Gastroesophageal sphincter (tissue), 4 donors: Measurements from ENCODE around the gene ACAD11. TPM values are rescaled to one million over a fixed set of nuclear protein-coding genes. Genes with fewer than 3 reads are reported as not detected.

Experiments used
- ATAC-seq: fragments of 150-250 bp; one replicate; pipeline ENCODE4 v1.9.1; 2016; ENCODE audit warnings: mild to moderate bottlenecking, moderate library complexity
- H3K27ac ChIP-seq, 4 donors: fragments of 200-600 bp; sonication (generic) in 3 of 4; 1 replicate in 3 of 4; 2 replicates in 1 of 4; pipeline ENCODE4 v1.5.1; 2016 to 2019
- H3K27me3 ChIP-seq: fragments of 200-600 bp; sonication (generic); one replicate; pipeline ENCODE4 v1.5.1; 2019
- H3K36me3 ChIP-seq, 2 donors: fragments of 200-600 bp; sonication (generic); one replicate each; pipeline ENCODE4 v1.5.1; 2019; ENCODE audit warnings: control low read depth in 1 of 2
- H3K4me1 ChIP-seq, 3 donors: fragments of 200-600 bp; sonication (generic); 1 replicate in 2 of 3; 2 replicates in 1 of 3; pipeline ENCODE4 v1.5.1; 2016 to 2019; ENCODE audit warnings: control low read depth in 2 of 3
- H3K4me3 ChIP-seq, 2 donors: fragments of 200-600 bp; sonication (generic); one replicate each; pipeline ENCODE4 v1.5.1; 2019; ENCODE audit warnings: mild to moderate bottlenecking in 1 of 2, moderate library complexity in 1 of 2
- H3K9me3 ChIP-seq, 3 donors: fragments of 200-600 bp; sonication (generic); one replicate each; pipeline ENCODE4 v1.5.1; 2017 to 2019; ENCODE audit warnings: control low read depth in 2 of 3
- EP300 ChIP-seq: sonication (generic); formaldehyde crosslinking; IDR thresholded peaks from one replicate; pipeline ENCODE4 v1.6.1; 2017; ENCODE audit warnings: antibody characterized with exemption, mild to moderate bottlenecking
- POLR2A ChIP-seq, 2 donors: fragments of 450-650 bp; IDR thresholded peaks; one replicate each; pipeline ENCODE4 v1.6.1; 2017; ENCODE audit warnings: antibody characterized with exemption in 2 of 2, mild to moderate bottlenecking in 2 of 2, moderate library complexity in 1 of 2
- POLR2AphosphoS5 ChIP-seq: sonication (generic); formaldehyde crosslinking; IDR thresholded peaks from one replicate; pipeline ENCODE4 v1.6.1; 2017; ENCODE audit warnings: antibody characterized with exemption
- WGBS, 2 donors: methylation state at CpG; one replicate each; pipeline ENCODE4 v1.1.5; 2018; ENCODE audit warnings: low coverage in 1 of 2; 5-methylcytosine and 5-hydroxymethylcytosine counted together
- total RNA-seq, 4 donors: library from RNA; depleted of rRNA; stranded (reverse); fragments of >200 nt; gene quantifications; one replicate each; pipeline ENCODE4 v1.1.0, GENCODE V29; 2016
- TF ChIP-seq, protein P1 (sequence below), 4 experiments: fragments of 200-600 bp in 2 of 4; fragments of 450-650 bp in 2 of 4; sonication (generic) in 1 of 4; IDR thresholded peaks; one replicate each; pipeline ENCODE4 v1.5.1; 2017 to 2019; ENCODE audit warnings: antibody characterized with exemption in 4 of 4, mild to moderate bottlenecking in 2 of 4, moderate library complexity in 2 of 4

Gene ACAD11
- total RNA-seq, 4 donors from 2014 or later: 9.7 to 44.2 (median 21.1) TPM

GRCh38 chr3:132690040-132690439, 30.4 kb upstream of the ACAD11 start:
- no peak for TF ChIP-seq EP300
- TF ChIP-seq, protein P1, sequence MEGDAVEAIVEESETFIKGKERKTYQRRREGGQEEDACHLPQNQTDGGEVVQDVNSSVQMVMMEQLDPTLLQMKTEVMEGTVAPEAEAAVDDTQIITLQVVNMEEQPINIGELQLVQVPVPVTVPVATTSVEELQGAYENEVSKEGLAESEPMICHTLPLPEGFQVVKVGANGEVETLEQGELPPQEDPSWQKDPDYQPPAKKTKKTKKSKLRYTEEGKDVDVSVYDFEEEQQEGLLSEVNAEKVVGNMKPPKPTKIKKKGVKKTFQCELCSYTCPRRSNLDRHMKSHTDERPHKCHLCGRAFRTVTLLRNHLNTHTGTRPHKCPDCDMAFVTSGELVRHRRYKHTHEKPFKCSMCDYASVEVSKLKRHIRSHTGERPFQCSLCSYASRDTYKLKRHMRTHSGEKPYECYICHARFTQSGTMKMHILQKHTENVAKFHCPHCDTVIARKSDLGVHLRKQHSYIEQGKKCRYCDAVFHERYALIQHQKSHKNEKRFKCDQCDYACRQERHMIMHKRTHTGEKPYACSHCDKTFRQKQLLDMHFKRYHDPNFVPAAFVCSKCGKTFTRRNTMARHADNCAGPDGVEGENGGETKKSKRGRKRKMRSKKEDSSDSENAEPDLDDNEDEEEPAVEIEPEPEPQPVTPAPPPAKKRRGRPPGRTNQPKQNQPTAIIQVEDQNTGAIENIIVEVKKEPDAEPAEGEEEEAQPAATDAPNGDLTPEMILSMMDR (IDR thresholded peaks at IDR 0.05): no peak
- no peak for TF ChIP-seq POLR2AphosphoS5
- TF ChIP-seq POLR2A (IDR thresholded peaks at IDR 0.05): no peak
- ATAC-seq: no peak
- Histone ChIP-seq H3K27ac (no peak overlapping the region), H3K4me3 (no peak overlapping the region), H3K27me3 (no peaks in the 10 kb centered on the region), H3K36me3 (peaks cover 9 to 99% of the 10 kb centered on the region in 2 donors), H3K9me3 (no peaks in the 10 kb centered on the region), H3K4me1 (peaks cover 0 to 3% (median 0%) of the 10 kb centered on the region in 3 donors)
- WGBS, 2 donors: 47 to 88% methylated on average over 4 of the region's 4 CpGs

GRCh38 chr3:132682201-132682600, 22.6 kb upstream of the ACAD11 start:
- no peak for TF ChIP-seq POLR2A (IDR thresholded peaks at IDR 0.05)
- TF ChIP-seq POLR2AphosphoS5: no peak
- TF ChIP-seq EP300: no peak
- TF ChIP-seq, protein P1 (IDR thresholded peaks at IDR 0.05): no peak
- no peaks in the 10 kb centered on the region for H3K27me3 ChIP-seq
- H3K4me3 ChIP-seq: no peak overlapping the region
- no peak for ATAC-seq
- H3K4me1 ChIP-seq: no peaks in the 10 kb centered on the region
- no peak overlapping the region for H3K27ac ChIP-seq
- H3K9me3 ChIP-seq: no peaks in the 10 kb centered on the region
- peaks cover 6 to 97% of the 10 kb centered on the region in 2 donors for H3K36me3 ChIP-seq

DNA sequence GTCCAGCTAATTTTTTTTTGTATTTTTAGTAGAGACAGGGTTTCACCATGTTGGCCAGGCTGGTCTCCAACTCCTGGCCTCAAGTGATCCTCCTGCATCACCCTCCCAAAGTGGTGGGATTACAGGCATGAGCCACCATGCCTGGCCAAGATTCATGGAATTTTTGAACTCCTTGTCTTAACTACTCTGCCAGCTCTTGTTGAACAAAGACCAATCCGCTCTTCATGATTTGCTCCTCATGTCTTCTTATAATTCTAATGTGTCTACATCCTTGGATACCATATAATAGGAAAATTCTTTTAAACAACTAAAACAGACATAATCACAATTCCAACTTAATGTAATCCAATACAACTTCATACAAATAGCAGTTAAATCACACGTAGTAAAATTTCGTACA, 21.8 kb upstream of the ACAD11 start:
- WGBS, 2 donors: 92 to 94% methylated on average over 3 of the region's 3 CpGs
- TF ChIP-seq POLR2A (IDR thresholded peaks at IDR 0.05) (no peak), POLR2AphosphoS5 (no peak), EP300 (no peak)
- TF ChIP-seq, protein P1 (IDR thresholded peaks at IDR 0.05): no peak
- no peak for ATAC-seq
- H3K4me3 ChIP-seq: no peak overlapping the region
- H3K9me3 ChIP-seq: no peaks in the 10 kb centered on the region
- no peaks in the 10 kb centered on the region for H3K4me1 ChIP-seq
- H3K36me3 ChIP-seq: peaks cover 9 to 97% of the 10 kb centered on the region in 2 donors
- no peak overlapping the region for H3K27ac ChIP-seq
- no peaks in the 10 kb centered on the region for H3K27me3 ChIP-seq

DNA sequence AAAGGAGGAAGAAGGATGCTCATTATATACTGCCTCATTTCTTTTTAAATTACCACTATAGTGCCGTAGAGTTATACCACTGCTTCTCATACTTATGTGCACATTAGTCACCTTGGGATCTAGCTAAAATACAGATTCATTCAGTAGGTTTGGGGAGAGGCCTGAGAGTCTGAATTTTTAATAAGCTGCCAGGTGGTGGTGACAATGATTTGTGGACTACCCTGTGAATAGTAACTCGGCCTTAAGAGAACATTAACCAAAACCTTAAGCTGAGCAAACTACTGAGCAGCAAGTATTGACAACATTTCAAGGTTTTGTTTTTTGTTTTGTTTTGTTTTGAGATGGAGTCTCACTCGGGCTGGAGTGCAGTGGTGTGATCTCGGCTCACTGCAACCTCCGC, 20.3 kb upstream of the ACAD11 start:
- Histone ChIP-seq H3K4me3 (no peak overlapping the region), H3K27me3 (no peaks in the 10 kb centered on the region), H3K36me3 (peaks cover 5 to 97% of the 10 kb centered on the region in 2 donors), H3K27ac (peak overlapping the region in 3 of 4 donors; percentile 6 to 35 (median 19)), H3K9me3 (no peaks in the 10 kb centered on the region), H3K4me1 (no peaks in the 10 kb centered on the region)
- no peak for TF ChIP-seq EP300
- TF ChIP-seq, protein P1 (IDR thresholded peaks at IDR 0.05): no peak
- no peak for TF ChIP-seq POLR2AphosphoS5
- no peak for TF ChIP-seq POLR2A (IDR thresholded peaks at IDR 0.05)
- ATAC-seq: no peak
- WGBS, 2 donors: 83 to 88% methylated on average over 5 of the region's 5 CpGs

- H3K9me3 ChIP-seq: no peaks in the 10 kb centered on the region
- no peaks in the 10 kb centered on the region for H3K4me1 ChIP-seq
- H3K27ac ChIP-seq: no peak overlapping the region
- no peaks in the 10 kb centered on the region for H3K27me3 ChIP-seq
- TF ChIP-seq POLR2AphosphoS5: no peak
- TF ChIP-seq, protein P1 (IDR thresholded peaks at IDR 0.05): no peak
- no peak for TF ChIP-seq EP300
- TF ChIP-seq POLR2A (IDR thresholded peaks at IDR 0.05): no peak
- H3K4me3 ChIP-seq: no peak overlapping the region
- H3K36me3 ChIP-seq: peaks cover 13 to 92% of the 10 kb centered on the region in 2 donors
- no peak for ATAC-seq
Observed at GRCh38 chr3:132675408-132675807, 15.8 kb upstream of the ACAD11 start.
